ENCODE measurements around the gene LSM7.

The LSM7 gene

GRCh38 chr19:2320049-2320448 lies 8.3 kb downstream of the LSM7 start:
- H3K18ac ChIP-seq (ENCODE audit: low read length): peak overlapping the region; percentile 64
- peaks cover 13 to 37% of the 10 kb centered on the region in 2 donors for H3K36me3 ChIP-seq (replicated peaks in 1 of 2; ENCODE audit: control insufficient read depth in 2 of 2, insufficient read depth in 2 of 2, low read length in 2 of 2)
- no peak overlapping the region for H2BK15ac ChIP-seq (ENCODE audit: low read length)
- H3K27ac ChIP-seq (replicated peaks; ENCODE audit: low read length): no peak overlapping the region
- H3K4me2 ChIP-seq (ENCODE audit: insufficient read depth, low read length, poor library complexity, severe bottlenecking): no peak overlapping the region
- no peak overlapping the region for H2BK5ac ChIP-seq (ENCODE audit: low read length)
- peak overlapping the region; percentile 35 for H2AK5ac ChIP-seq (ENCODE audit: low read depth, low read length)
- H2BK12ac ChIP-seq (ENCODE audit: low read length): peak overlapping the region; percentile 41
- no peak overlapping the region for H3K9ac ChIP-seq (ENCODE audit: low read depth, low read length, poor library complexity)
- no peaks in the 10 kb centered on the region for H3K27me3 ChIP-seq (ENCODE audit: control insufficient read depth in 3 of 3, insufficient read depth in 3 of 3, low read depth in 1 of 3, low read length in 3 of 3)
- H3K4ac ChIP-seq (ENCODE audit: low read length): no peak overlapping the region
- H3K9me3 ChIP-seq (replicated peaks in 1 of 2; ENCODE audit: control insufficient read depth in 2 of 2, insufficient read depth in 1 of 2, low read depth in 1 of 2, low read length in 2 of 2): peaks cover 0 to 4% of the 10 kb centered on the region in 2 donors
- no peak overlapping the region for H2AFZ ChIP-seq (ENCODE audit: low read length)
- peak overlapping the region; percentile 94 for H3K14ac ChIP-seq (ENCODE audit: low read length)
- no peak overlapping the region for H4K8ac ChIP-seq (ENCODE audit: low read depth, low read length)
- H2BK120ac ChIP-seq (ENCODE audit: low read depth, low read length): no peak overlapping the region
- peak overlapping the region; percentile 90 for H3K23ac ChIP-seq (ENCODE audit: low read depth, low read length, poor library complexity)
- WGBS, 2 donors (ENCODE audit: extremely low coverage in 2 of 2, insufficient read length in 2 of 2, insufficient replicate concordance in 1 of 2): no CpG with 5 or more reads among the region's 12 CpGs
- no peak overlapping the region for H3K4me3 ChIP-seq (ENCODE audit: low read length in 2 of 2)
- no peak for DNase-seq (ENCODE audit: low spot score)
- peaks cover 7% of the 10 kb centered on the region for H3K79me1 ChIP-seq (ENCODE audit: low read depth, low read length)
- no peak overlapping the region for H4K91ac ChIP-seq (ENCODE audit: low read depth, low read length, poor library complexity)
- H3K4me1 ChIP-seq (ENCODE audit: control insufficient read depth in 2 of 2, insufficient read depth in 1 of 2, low read depth in 1 of 2, low read length in 2 of 2): peaks cover 4 to 13% of the 10 kb centered on the region in 2 donors

- no peak overlapping the region for H3K4ac ChIP-seq (ENCODE audit: low read length)
- peak overlapping the region; percentile 4 for H3K18ac ChIP-seq (ENCODE audit: low read length)
- H2BK5ac ChIP-seq (ENCODE audit: low read length): peak overlapping the region; percentile 71
- H3K9me3 ChIP-seq (replicated peaks in 1 of 2; ENCODE audit: control insufficient read depth in 2 of 2, insufficient read depth in 1 of 2, low read depth in 1 of 2, low read length in 2 of 2): peaks cover 2 to 9% of the 10 kb centered on the region in 2 donors
- H3K36me3 ChIP-seq (replicated peaks in 1 of 2; ENCODE audit: control insufficient read depth in 2 of 2, insufficient read depth in 2 of 2, low read length in 2 of 2): peaks cover 8 to 32% of the 10 kb centered on the region in 2 donors
- no CpG with 5 or more reads among the region's 20 CpGs for WGBS, 2 donors (ENCODE audit: extremely low coverage in 2 of 2, insufficient read length in 2 of 2, insufficient replicate concordance in 1 of 2)
- H2BK120ac ChIP-seq (ENCODE audit: low read depth, low read length): no peak overlapping the region
- H3K4me2 ChIP-seq (ENCODE audit: insufficient read depth, low read length, poor library complexity, severe bottlenecking): no peak overlapping the region
- H4K8ac ChIP-seq (ENCODE audit: low read depth, low read length): no peak overlapping the region
- H4K91ac ChIP-seq (ENCODE audit: low read depth, low read length, poor library complexity): peak overlapping the region; percentile 65
- H3K23ac ChIP-seq (ENCODE audit: low read depth, low read length, poor library complexity): peak overlapping the region; percentile 90
- no peak for DNase-seq (ENCODE audit: low spot score)
- no peak overlapping the region for H3K9ac ChIP-seq (ENCODE audit: low read depth, low read length, poor library complexity)
- H2BK15ac ChIP-seq (ENCODE audit: low read length): no peak overlapping the region
- peaks cover 4 to 13% of the 10 kb centered on the region in 2 donors for H3K4me1 ChIP-seq (ENCODE audit: control insufficient read depth in 2 of 2, insufficient read depth in 1 of 2, low read depth in 1 of 2, low read length in 2 of 2)
- H3K14ac ChIP-seq (ENCODE audit: low read length): peak overlapping the region; percentile 94
- peak overlapping the region; percentile 34 for H2AK5ac ChIP-seq (ENCODE audit: low read depth, low read length)
- peaks cover 3% of the 10 kb centered on the region for H3K79me1 ChIP-seq (ENCODE audit: low read depth, low read length)
- H3K27me3 ChIP-seq (ENCODE audit: control insufficient read depth in 3 of 3, insufficient read depth in 3 of 3, low read depth in 1 of 3, low read length in 3 of 3): no peaks in the 10 kb centered on the region
- no peak overlapping the region for H3K4me3 ChIP-seq (ENCODE audit: low read length in 2 of 2)
- no peak overlapping the region for H2BK12ac ChIP-seq (ENCODE audit: low read length)
- H2AFZ ChIP-seq (ENCODE audit: low read length): no peak overlapping the region
- H3K27ac ChIP-seq (replicated peaks; ENCODE audit: low read length): no peak overlapping the region
These were observed 8.8 kb downstream of the LSM7 start for GRCh38 chr19:2319551-2319950.

- WGBS, 2 donors (ENCODE audit: extremely low coverage in 2 of 2, insufficient read length in 2 of 2, insufficient replicate concordance in 1 of 2): no CpG with 5 or more reads among the region's 6 CpGs
- no peak overlapping the region for H4K91ac ChIP-seq (ENCODE audit: low read depth, low read length, poor library complexity)
- no peak overlapping the region for H4K8ac ChIP-seq (ENCODE audit: low read depth, low read length)
- no peaks in the 10 kb centered on the region for H3K27me3 ChIP-seq (ENCODE audit: control insufficient read depth in 3 of 3, insufficient read depth in 3 of 3, low read depth in 1 of 3, low read length in 3 of 3)
- no peak overlapping the region for H3K18ac ChIP-seq (ENCODE audit: low read length)
- no peak overlapping the region for H3K14ac ChIP-seq (ENCODE audit: low read length)
- H2AK5ac ChIP-seq (ENCODE audit: low read depth, low read length): peak overlapping the region; percentile 68
- H3K79me1 ChIP-seq (ENCODE audit: low read depth, low read length): peaks cover 2% of the 10 kb centered on the region
- peak overlapping the region; percentile 71 for H2BK5ac ChIP-seq (ENCODE audit: low read length)
- DNase-seq (ENCODE audit: low spot score): no peak
- no peak overlapping the region for H3K27ac ChIP-seq (replicated peaks; ENCODE audit: low read length)
- no peak overlapping the region for H2BK15ac ChIP-seq (ENCODE audit: low read length)
- no peak overlapping the region for H3K4me3 ChIP-seq (ENCODE audit: low read length in 2 of 2)
- H2BK12ac ChIP-seq (ENCODE audit: low read length): no peak overlapping the region
- no peak overlapping the region for H3K4ac ChIP-seq (ENCODE audit: low read length)
- no peak overlapping the region for H3K23ac ChIP-seq (ENCODE audit: low read depth, low read length, poor library complexity)
- H3K9me3 ChIP-seq (replicated peaks in 1 of 2; ENCODE audit: control insufficient read depth in 2 of 2, insufficient read depth in 1 of 2, low read depth in 1 of 2, low read length in 2 of 2): peaks cover 2 to 11% of the 10 kb centered on the region in 2 donors
- H3K9ac ChIP-seq (ENCODE audit: low read depth, low read length, poor library complexity): no peak overlapping the region
- H3K36me3 ChIP-seq (replicated peaks in 1 of 2; ENCODE audit: control insufficient read depth in 2 of 2, insufficient read depth in 2 of 2, low read length in 2 of 2): peaks cover 7 to 26% of the 10 kb centered on the region in 2 donors
- H3K4me1 ChIP-seq (ENCODE audit: control insufficient read depth in 2 of 2, insufficient read depth in 1 of 2, low read depth in 1 of 2, low read length in 2 of 2): peaks cover 4 to 13% of the 10 kb centered on the region in 2 donors
- H3K4me2 ChIP-seq (ENCODE audit: insufficient read depth, low read length, poor library complexity, severe bottlenecking): no peak overlapping the region
- no peak overlapping the region for H2AFZ ChIP-seq (ENCODE audit: low read length)
- no peak overlapping the region for H2BK120ac ChIP-seq (ENCODE audit: low read depth, low read length)
These were observed 9.5 kb downstream of the LSM7 start for GRCh38 chr19:2318923-2319322.

- Histone ChIP-seq H2BK120ac (ENCODE audit: low read depth, low read length) (no peak overlapping the region), H2BK15ac (ENCODE audit: low read length) (peak overlapping the region; percentile 73), H3K4me1 (ENCODE audit: control insufficient read depth in 2 of 2, insufficient read depth in 1 of 2, low read depth in 1 of 2, low read length in 2 of 2) (peaks cover 4 to 13% of the 10 kb centered on the region in 2 donors), H3K27me3 (ENCODE audit: control insufficient read depth in 3 of 3, insufficient read depth in 3 of 3, low read depth in 1 of 3, low read length in 3 of 3) (no peaks in the 10 kb centered on the region), H2AFZ (ENCODE audit: low read length) (no peak overlapping the region), H4K8ac (ENCODE audit: low read depth, low read length) (no peak overlapping the region), H3K4me2 (ENCODE audit: insufficient read depth, low read length, poor library complexity, severe bottlenecking) (no peak overlapping the region), H4K91ac (ENCODE audit: low read depth, low read length, poor library complexity) (no peak overlapping the region), H3K14ac (ENCODE audit: low read length) (no peak overlapping the region), H2AK5ac (ENCODE audit: low read depth, low read length) (peak overlapping the region; percentile 10), H3K23ac (ENCODE audit: low read depth, low read length, poor library complexity) (peak overlapping the region; percentile 6), H3K4me3 (ENCODE audit: low read length in 2 of 2) (no peak overlapping the region), H2BK12ac (ENCODE audit: low read length) (no peak overlapping the region), H3K9ac (ENCODE audit: low read depth, low read length, poor library complexity) (peak overlapping the region; percentile 44), H3K4ac (ENCODE audit: low read length) (no peak overlapping the region), H2BK5ac (ENCODE audit: low read length) (no peak overlapping the region), H3K18ac (ENCODE audit: low read length) (peak overlapping the region; percentile 41), H3K79me1 (ENCODE audit: low read depth, low read length) (peaks cover 2% of the 10 kb centered on the region), H3K27ac (replicated peaks; ENCODE audit: low read length) (no peak overlapping the region), H3K36me3 (replicated peaks in 1 of 2; ENCODE audit: control insufficient read depth in 2 of 2, insufficient read depth in 2 of 2, low read length in 2 of 2) (peaks cover 7 to 16% of the 10 kb centered on the region in 2 donors), H3K9me3 (replicated peaks in 1 of 2; ENCODE audit: control insufficient read depth in 2 of 2, insufficient read depth in 1 of 2, low read depth in 1 of 2, low read length in 2 of 2) (peaks cover 5 to 11% of the 10 kb centered on the region in 2 donors)
- DNase-seq (ENCODE audit: low spot score): no peak
- WGBS, 2 donors (ENCODE audit: extremely low coverage in 2 of 2, insufficient read length in 2 of 2, insufficient replicate concordance in 1 of 2): no CpG with 5 or more reads among the region's 25 CpGs
These were observed 10.6 kb downstream of the LSM7 start for GRCh38 chr19:2317756-2318155.

All from neuronal stem cell (in vitro differentiated cells).